GM10847 (cell line): ENCODE data around the gene GATC.

Experiments
- POLR2A ChIP-seq: IDR thresholded peaks from 2 replicates; pipeline ENCODE4 v1.6.1; 2011; ENCODE audit not compliant: insufficient read length; ENCODE audit errors: extremely low read depth

The GATC gene

GRCh38 chr12:120481022-120481767, 35.0 kb downstream of the GATC start:
- no peak for TF ChIP-seq POLR2A

DNA sequence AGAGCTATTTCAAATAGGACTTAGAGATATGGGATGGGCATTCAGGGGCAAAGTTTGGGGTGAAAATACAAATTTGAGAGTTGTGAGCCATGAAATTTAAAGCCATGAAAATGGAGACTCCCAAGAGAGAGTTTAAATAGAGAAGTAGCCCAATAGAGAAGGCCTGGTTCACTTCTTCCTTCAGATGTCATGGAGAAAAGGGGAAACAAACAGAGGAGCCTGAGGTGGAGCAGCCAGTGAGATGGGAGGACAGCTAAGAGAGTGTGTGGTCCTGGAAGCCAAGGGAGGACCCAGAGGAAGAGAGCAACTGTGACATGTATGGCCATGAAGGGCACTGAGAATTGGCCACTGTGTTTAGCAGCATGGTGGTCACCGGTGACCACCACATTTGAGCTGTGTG, 37.4 kb downstream of the GATC start:
- TF ChIP-seq POLR2A: no peak

DNA sequence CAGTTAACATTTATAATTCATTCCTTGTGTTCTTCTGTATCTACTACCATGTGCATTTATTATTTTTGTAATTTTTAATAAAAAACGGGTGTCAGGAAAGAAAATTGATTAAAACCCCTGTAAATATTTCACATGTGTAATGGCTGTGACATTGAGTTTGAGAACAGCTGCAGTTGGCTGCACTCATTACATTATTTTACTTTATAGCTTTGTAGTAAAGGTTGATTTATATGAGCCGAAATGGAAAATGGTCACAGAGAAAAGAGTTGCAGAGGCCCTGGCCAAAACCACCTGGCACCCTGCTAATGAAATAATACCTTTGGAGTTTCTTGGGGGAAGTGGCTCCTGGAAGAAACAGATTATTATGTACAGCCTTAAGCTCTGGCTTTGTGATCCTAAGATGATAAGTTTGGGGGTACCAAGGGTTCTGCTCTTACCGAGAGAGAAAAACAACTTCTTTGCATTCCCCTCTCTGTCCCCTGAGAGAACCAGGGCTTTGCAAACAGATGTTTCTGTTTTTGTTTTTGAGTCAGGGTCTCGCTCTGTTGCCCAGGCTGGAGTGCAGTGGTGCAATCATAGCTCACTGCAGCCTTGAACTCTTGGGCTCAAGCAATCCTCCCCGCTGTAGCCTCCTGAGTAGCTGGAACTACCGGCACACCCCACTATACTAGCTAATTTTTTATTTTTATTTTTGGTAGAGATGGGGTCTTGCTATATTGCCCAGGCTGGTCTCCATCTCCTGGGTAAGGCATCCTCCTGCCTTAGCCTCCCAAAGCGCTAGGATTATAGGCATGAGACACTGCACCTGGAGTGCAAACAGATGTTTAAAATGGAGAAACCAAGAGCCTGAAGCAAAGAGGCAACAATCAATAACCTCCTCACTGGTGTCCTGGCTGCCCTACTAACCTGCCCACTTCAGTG, 40.0 kb downstream of the GATC start:
- no peak for TF ChIP-seq POLR2A

DNA sequence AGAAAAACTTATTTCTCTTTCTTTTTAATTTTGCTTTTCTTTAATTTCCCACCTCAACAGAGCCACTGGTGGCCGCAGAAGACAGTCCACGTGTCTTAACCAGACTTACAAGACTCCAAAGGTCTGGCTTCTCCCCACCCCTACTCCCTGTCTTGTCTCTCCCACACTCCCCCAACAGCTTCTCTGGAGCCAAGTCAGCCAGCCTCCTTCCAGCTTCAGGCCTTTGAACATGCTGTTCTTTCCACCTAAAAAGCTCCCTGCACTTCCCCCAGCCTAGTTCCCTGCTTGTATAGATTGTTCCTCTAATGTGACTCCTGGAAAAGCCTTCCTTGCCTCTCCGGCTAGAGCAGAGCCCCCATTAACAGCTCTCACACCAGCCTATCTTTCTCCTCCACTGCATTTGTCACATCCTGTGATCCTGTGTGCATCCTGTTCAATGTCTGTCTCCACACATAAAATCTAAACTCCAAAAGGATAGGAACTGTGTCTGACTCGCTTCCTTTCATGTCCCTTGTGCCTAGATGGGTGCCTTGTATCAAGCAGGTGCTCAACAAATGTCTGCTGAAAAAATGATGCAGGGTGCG, 41.9 kb downstream of the GATC start:
- no peak for TF ChIP-seq POLR2A

DNA sequence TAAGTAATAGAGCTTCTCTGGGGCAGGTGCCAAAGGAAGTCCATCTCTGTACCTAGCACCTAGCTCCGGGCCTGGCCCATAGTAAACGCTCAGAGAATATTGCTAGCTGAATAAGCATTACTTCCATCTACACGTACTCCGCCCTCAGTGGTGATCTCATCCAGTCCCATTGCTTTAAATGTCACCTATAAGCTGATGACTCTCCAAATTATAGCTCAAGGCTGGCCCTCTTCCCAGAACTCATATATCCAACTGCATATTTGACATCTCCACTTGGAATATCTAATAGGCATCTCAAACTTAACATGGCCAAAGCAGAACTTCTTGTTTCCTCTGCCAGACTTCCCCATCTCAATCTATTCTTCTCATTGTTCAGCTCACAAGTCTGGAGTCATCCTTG, 42.8 kb downstream of the GATC start:
- no peak for TF ChIP-seq POLR2A

- TF ChIP-seq POLR2A: no peak
Observed at GRCh38 chr12:120490325-120490724, 44.1 kb downstream of the GATC start.

DNA sequence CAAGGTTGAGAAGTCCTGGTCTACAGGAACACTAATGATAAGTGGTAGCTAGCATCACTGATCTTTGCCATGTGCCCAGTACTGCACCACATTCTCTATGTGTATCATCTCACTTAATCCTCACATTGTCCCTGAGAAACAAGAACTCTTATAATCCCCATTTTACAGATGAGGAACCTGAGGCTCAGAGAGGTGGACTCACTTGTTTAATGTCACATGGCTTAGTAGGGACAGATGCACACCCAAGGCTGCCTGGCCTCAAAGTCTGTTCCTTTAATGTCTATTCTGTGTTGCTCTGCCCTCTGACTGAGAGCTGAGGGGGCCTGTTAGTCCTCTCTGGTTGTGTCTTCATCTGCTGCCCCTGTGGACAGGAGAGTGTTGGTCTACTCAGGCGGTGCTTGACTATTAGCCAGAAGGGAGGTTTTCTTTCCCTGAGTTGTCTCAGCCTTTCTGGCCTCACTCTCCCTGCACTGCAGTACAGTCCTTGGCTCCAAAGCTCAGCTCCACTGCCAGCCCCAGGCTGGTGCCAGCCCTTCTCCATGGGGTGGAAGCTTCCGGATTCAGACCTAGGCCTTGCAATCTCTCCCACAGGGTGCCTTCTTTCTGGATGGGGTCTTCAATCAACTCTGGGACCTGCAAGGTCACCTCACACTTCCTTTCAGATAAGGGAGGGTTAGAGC, 44.7 kb downstream of the GATC start:
- TF ChIP-seq POLR2A: no peak

DNA sequence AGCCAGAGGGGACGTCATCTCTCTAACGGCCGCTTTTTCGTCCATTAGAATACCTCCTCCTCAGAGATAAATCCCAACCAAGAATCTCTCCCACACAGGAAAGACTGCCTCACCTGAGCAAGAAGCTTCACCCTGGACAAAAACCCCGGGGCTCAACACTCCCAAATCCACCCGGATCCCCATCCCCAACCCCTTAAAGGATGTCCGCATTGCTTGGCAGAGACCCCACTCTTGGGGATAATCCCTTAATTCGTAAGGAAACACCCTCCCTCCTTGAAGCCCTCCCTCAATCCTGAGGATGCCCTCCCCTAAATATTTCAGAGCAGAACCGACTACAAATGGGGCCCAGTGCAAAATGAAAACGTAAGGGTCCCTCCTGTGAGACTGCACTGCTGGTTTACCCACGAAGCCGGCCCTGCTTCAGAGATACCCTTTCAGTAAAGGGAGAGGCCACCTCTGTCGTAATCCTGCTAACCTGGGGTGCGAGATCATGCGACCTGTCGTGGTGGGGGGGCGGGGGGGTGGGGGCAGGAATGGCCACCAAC, 49.0 kb downstream of the GATC start:
- TF ChIP-seq POLR2A: no peak

GRCh38 chr12:120495731-120496412, 49.6 kb downstream of the GATC start, which contains the start of gene DYNLL1:
Gene DYNLL1 (plus strand): TSS chr12:120496113. CDS start chr12:120496422, 309 bp downstream.
- peak; percentile 95 for TF ChIP-seq POLR2A

GRCh38 chr12:120496413-120497340, 50.4 kb downstream of the GATC start:
- no peak for TF ChIP-seq POLR2A

GRCh38 chr12:120497524-120498150, 51.4 kb downstream of the GATC start:
- TF ChIP-seq POLR2A: no peak

DNA sequence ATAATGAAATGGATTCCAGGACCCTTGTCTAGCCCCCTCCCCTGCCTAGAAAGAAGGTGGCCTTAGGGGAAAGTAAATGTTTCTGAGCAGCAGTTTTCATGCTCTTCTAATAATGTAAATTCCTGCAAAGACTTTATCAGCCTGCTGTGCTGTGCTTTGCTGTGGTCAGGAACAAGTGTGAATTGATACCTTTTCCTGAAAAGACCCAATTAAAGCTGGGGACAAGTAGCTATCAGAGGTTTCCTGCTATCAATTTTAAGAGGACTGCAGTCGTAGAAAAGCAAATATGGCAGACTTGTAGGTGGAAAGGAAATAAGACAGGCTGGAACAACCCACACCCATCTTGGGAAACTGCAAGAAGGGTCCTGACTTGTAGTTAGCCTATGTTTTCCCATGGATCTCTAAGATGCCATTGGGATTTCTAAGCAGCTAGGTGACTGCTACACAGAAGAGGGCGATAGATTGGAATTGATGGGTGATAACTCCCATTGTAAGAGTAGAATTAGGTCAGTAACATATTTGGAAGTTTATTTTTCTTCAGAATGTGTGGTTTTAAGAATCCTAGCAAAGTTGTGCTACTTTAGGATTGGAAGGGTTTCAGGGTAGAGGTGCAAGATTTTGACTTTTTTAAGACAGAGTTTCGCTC, 52.7 kb downstream of the GATC start:
- TF ChIP-seq POLR2A: no peak
